Endothelial cell of umbilical vein (primary cell): ENCODE results near the gene HIP1R. TPM values are rescaled to one million over a fixed set of nuclear protein-coding genes. Genes with fewer than 3 reads are reported as not detected.
"Not testable (repeated sequence)": the region's sequence is repeated elsewhere in the genome, so short reads cannot be mapped to it uniquely, and the experiment has no call there.

Experiments used
- BruUV-seq: library from RNA; stranded (reverse); fragments of 400-500 nt; replicated peaks from 2 replicates; lab custom pipeline; 2021; lab: Mats Ljungman, UMichigan
- CTCF ChIA-PET: fragments of 300-600, 350-600 bp; sonication (Branson Sonifier 250); formaldehyde crosslinking; loops from one replicate; lab custom pipeline; 2021; ENCODE audit warnings: antibody characterized with exemption, inconsistent platforms; lab: Charles Lee
- POLR2A ChIA-PET: fragments of 300-600, 350-600 bp; sonication (Branson Sonifier 250); formaldehyde crosslinking; loops from one replicate; lab custom pipeline; 2021; ENCODE audit warnings: antibody characterized with exemption, inconsistent platforms; lab: Charles Lee
- DNase-seq: peaks from one replicate; pipeline ENCODE4 v3.0.0-alpha.2; 2011; ENCODE audit warnings: low read depth, low spot score
- FAIRE-seq: peaks from 2 replicates; lab custom pipeline; 2011; peaks lifted over from hg19 to GRCh38; lab: Jason Lieb, UNC
- H2AFZ ChIP-seq: 2 replicates; pipeline ENCODE4 v1.6.0; 2012; ENCODE audit warnings: low read depth, low read length, control low read depth, inconsistent platforms
- H3K27ac ChIP-seq: 2 replicates; pipeline ENCODE4 v1.5.1; 2011; ENCODE audit warnings: low read depth, mild to moderate bottlenecking, control low read depth, low read length, moderate library complexity; ENCODE audit not compliant: insufficient read depth
- H3K27me3 ChIP-seq, 2 experiments: 2 replicates each; pipeline versions ENCODE4 v1.6.0 to v1.6.1; 2011; ENCODE audit warnings: low read length in 2 of 2, mixed read lengths in 1 of 2; ENCODE audit not compliant: control insufficient read depth in 2 of 2, insufficient read depth in 2 of 2
- H3K36me3 ChIP-seq, 2 experiments: 2 replicates in 1 of 2; 3 replicates in 1 of 2; pipeline ENCODE4 v1.5.1; 2011; ENCODE audit warnings: low read length in 2 of 2, mild to moderate bottlenecking in 1 of 2, moderate library complexity in 1 of 2; ENCODE audit not compliant: control insufficient read depth in 2 of 2, insufficient read depth in 2 of 2; ENCODE audit errors: extremely low read depth in 1 of 2
- H3K4me1 ChIP-seq: 3 replicates; pipeline ENCODE4 v1.5.1; 2011; ENCODE audit warnings: mild to moderate bottlenecking, low read length; ENCODE audit not compliant: control insufficient read depth, insufficient read depth; ENCODE audit errors: extremely low read depth
- H3K4me2 ChIP-seq: 2 replicates; pipeline ENCODE4 v1.6.1; 2011; ENCODE audit warnings: low read length, control low read depth, mixed read lengths; ENCODE audit not compliant: insufficient read depth
- H3K4me3 ChIP-seq, 3 experiments: fragments of 200-600 bp in 1 of 3; sonication (generic), shearing (Covaris generic) in 1 of 3; replicated peaks in 1 of 3; 2 replicates each; pipeline ENCODE4 v1.5.1; 2011 to 2016; ENCODE audit warnings: control low read depth in 3 of 3, low read length in 3 of 3, mild to moderate bottlenecking in 2 of 3, inconsistent platforms in 1 of 3, low read depth in 1 of 3, moderate library complexity in 1 of 3; ENCODE audit not compliant: insufficient read depth in 1 of 3
- H3K79me2 ChIP-seq: 2 replicates; pipeline ENCODE4 v1.6.0; 2012; ENCODE audit warnings: low read length, inconsistent platforms; ENCODE audit not compliant: control insufficient read depth, insufficient read depth
- H3K9ac ChIP-seq: replicated peaks from 2 replicates; pipeline ENCODE3; 2011; ENCODE audit warnings: low read length, control low read depth; ENCODE audit not compliant: insufficient read depth; ENCODE audit errors: extremely low read depth
- H3K9me1 ChIP-seq: replicated peaks from 3 replicates; pipeline ENCODE4 v1.6.0; 2011; ENCODE audit warnings: mild to moderate bottlenecking, low read length; ENCODE audit not compliant: control insufficient read depth, insufficient read depth; ENCODE audit errors: extremely low read depth
- H3K9me3 ChIP-seq: replicated peaks from 2 replicates; pipeline ENCODE4 v1.5.1; 2012; ENCODE audit warnings: low read length, inconsistent platforms; ENCODE audit not compliant: control insufficient read depth, insufficient read depth
- H4K20me1 ChIP-seq: replicated peaks from 2 replicates; pipeline ENCODE3; 2011; ENCODE audit warnings: mild to moderate bottlenecking, low read length; ENCODE audit not compliant: control insufficient read depth, insufficient read depth; ENCODE audit errors: extremely low read depth
- FOS ChIP-seq: IDR thresholded peaks from 2 replicates; pipeline ENCODE4 v1.6.1; 2011; ENCODE audit warnings: mild to moderate bottlenecking, low read length, moderate library complexity, borderline replicate concordance; ENCODE audit not compliant: insufficient read depth
- JUN ChIP-seq: IDR thresholded peaks from 2 replicates; pipeline ENCODE4 v1.6.1; 2011; ENCODE audit warnings: borderline replicate concordance, low read depth; ENCODE audit not compliant: insufficient read length, insufficient read depth
- dilution Hi-C: fragments of 300-500 bp; cut with MboI; formaldehyde crosslinking; loops from one replicate; pipeline ENCODE4 v1.15.0; 2019; ENCODE audit warnings: low sequenced_read_pairs; ENCODE audit not compliant: extremely low pct_ligation_motif_present
- intact Hi-C: fragments of 100-400 bp; cut with micrococcal nuclease; formaldehyde crosslinking; loops from one replicate; pipeline ENCODE4 v1.10.0; 2022
- polyA plus RNA-seq, 4 experiments: library from polyadenylated mRNA; depleted of rRNA in 3 of 4; stranded (reverse) in 3 of 4; unstranded in 1 of 4; fragments of >200 nt; gene quantifications; 2 replicates each; pipeline versions ENCODE4 v1.2.1 to v1.2.3, GENCODE V29; 2011 to 2012; ENCODE audit warnings: missing spikeins in 1 of 4
- total RNA-seq: library from RNA; stranded (reverse); gene quantifications from 2 replicates; pipeline ENCODE4 v1.2.3, GENCODE V29; 2021

HIP1R gene
- total and polyA plus RNA-seq, 2 donors (not counting 3 experiments of a cell fraction or from before 2014, with no cell fraction given) = 111 to 122 TPM

GRCh38 chr12:122891661-122892525, 56.6 kb downstream of the HIP1R start:
- DNase-seq = peak; percentile 51
- H4K20me1 ChIP-seq = no peaks in the 10 kb centered on the region
- intact Hi-C loops = no loop called here
- H2AFZ ChIP-seq = no peak overlapping the region
- no TSS peak for BruUV-seq
- POLR2A ChIA-PET = interaction anchor here (0.9 kb wide), 1 partner anchor 9 kb away, joined by 3 read pairs; no protein-coding TSS in a partner anchor
- H3K9ac ChIP-seq = peak overlapping the region; percentile 17
- H3K27me3 ChIP-seq = no peaks in the 10 kb centered on the region
- H3K4me2 ChIP-seq = peak overlapping the region; percentile 53
- TF ChIP-seq FOS (peak; percentile 22), JUN (no peak)
- H3K4me3 ChIP-seq = no peak overlapping the region
- FAIRE-seq = peak; percentile 58
- peaks cover 77% of the 10 kb centered on the region for H3K79me2 ChIP-seq
- H3K9me3 ChIP-seq = no peaks in the 10 kb centered on the region
- H3K9me1 ChIP-seq = no peaks in the 10 kb centered on the region
- dilution Hi-C loops = no loop called here
- CTCF ChIA-PET = interaction anchor here (1.3 to 2.0 kb wide), 2 partner anchors 10 to 12 kb away, joined by 3 to 7 read pairs; no protein-coding TSS in a partner anchor
- H3K27ac ChIP-seq = peak overlapping the region; percentile 21
- peaks cover 56% of the 10 kb centered on the region for H3K4me1 ChIP-seq
- H3K36me3 ChIP-seq = no peaks in the 10 kb centered on the region

GRCh38 chr12:122892724-122893123, 57.5 kb downstream of the HIP1R start:
- H3K36me3 ChIP-seq, H3K9ac ChIP-seq, H2AFZ ChIP-seq, H3K27ac ChIP-seq, DNase-seq, H3K4me3 ChIP-seq, BruUV-seq, intact Hi-C loops, H3K4me2 ChIP-seq, dilution Hi-C loops, H3K27me3 ChIP-seq, H3K9me1 ChIP-seq, POLR2A ChIA-PET, H4K20me1 ChIP-seq, FAIRE-seq, H3K9me3 ChIP-seq: not testable (repeated sequence)
- peaks cover 47% of the 10 kb centered on the region for H3K4me1 ChIP-seq
- peaks cover 69% of the 10 kb centered on the region for H3K79me2 ChIP-seq
- CTCF ChIA-PET = interaction anchor here (2.0 kb wide), 1 partner anchor 11 kb away, joined by 7 read pairs; no protein-coding TSS in a partner anchor
